Dermis blood vessel endothelial cell (primary cell): Measurements from ENCODE around the gene SORBS1. TPM values are rescaled to one million over a fixed set of nuclear protein-coding genes. Genes with fewer than 3 reads are reported as not detected.
A peak's percentile ranks its signal among the peaks of the same experiment; 100 is the strongest.

Experiments
- DNase-seq: peaks from one replicate; pipeline ENCODE4 v3.0.0; 2010
- total RNA-seq: library from RNA; depleted of rRNA; stranded (reverse); fragments of >200 nt; gene quantifications from 2 replicates; pipeline ENCODE4 v1.2.3, GENCODE V29; 2014

The SORBS1 gene
- total RNA-seq, result 0.68 and 3.6 TPM in 2 replicates

DNA sequence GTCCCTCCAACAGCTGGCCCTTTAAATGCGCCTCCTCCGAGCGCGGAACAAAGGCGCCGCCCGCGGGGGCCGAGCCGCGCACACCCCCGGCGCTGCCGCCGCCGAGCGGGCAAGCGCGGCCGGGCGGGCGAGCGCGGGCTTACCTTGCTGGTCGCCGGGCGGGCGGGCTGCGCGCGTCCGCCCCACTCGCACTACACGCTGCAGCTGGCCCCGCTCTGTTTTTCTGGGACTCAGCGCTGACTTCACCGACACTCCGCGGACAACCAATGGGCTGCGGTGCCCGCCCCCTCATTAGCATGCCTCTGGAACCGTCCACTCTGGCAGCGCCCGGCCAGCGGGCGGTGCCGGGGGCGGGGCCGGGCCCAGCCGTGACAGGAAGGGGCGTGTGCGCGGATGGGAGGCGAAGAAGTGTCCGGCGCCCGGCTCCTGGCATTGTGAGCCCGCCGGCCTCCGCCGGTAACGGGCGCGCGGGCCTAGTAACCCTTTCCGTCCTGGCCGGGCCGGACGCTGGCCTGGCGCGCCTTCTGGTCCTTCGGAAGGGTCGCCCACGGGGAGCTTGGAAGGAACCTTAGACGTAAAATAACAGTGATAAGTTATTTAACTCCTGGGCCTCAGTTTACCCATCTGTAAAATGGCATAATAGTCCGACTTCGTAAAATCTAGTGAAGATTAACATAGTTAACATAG lies at the start of gene SORBS1:
Gene SORBS1 (minus strand): TSS at position 195 of the 687 bp plus-strand sequence. CDS start 120,236 bp downstream, outside the sequence.
- DNase-seq, result peak; percentile 98

GRCh38 chr10:95610727-95611126 lies 49.6 kb upstream of the SORBS1 start:
- DNase-seq, result no peak

DNA sequence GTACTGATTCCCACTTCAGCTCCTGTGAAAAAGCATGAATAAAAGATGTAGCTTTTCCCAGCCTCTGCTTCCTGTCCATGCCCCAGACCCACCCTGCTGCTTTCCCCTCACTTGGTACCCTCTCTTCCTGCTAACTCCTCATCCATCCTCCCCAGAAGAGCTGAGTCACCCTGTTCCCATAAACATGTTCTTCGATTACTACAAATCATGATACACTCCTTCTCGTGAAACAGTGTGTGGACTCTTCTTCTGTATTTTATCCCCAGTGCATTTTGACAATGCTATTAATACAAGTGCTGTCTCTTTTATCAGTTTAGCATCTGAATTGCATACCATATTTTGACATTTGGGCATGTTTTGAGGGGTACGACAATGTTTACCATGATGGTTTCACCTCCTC lies 45.8 kb upstream of the SORBS1 start:
- DNase-seq, result no peak

GRCh38 chr10:95605163-95605562 lies 44.0 kb upstream of the SORBS1 start:
- no peak for DNase-seq

DNA sequence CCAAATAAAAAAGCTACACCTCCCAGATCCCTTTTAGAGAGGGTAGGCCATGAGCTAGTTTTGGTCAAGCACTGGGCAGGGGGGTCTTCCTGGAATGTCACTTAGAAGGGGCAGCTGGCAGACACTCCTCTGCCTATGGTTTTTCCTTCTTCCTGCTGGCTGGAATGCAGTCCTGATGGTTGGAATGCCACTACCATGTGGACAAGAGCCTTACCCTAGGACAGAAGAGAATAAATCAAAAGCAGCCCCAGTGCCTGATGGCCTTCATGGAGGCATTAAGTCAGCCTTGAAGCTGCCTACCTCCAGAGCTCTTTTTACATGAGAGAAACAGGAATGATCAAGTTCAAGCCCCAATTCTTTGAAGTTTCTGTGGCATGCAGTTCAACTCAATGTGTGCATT lies 43.5 kb upstream of the SORBS1 start:
- DNase-seq, result no peak

- no peak for DNase-seq
Observed at GRCh38 chr10:95602382-95602781, 41.2 kb upstream of the SORBS1 start.

DNA sequence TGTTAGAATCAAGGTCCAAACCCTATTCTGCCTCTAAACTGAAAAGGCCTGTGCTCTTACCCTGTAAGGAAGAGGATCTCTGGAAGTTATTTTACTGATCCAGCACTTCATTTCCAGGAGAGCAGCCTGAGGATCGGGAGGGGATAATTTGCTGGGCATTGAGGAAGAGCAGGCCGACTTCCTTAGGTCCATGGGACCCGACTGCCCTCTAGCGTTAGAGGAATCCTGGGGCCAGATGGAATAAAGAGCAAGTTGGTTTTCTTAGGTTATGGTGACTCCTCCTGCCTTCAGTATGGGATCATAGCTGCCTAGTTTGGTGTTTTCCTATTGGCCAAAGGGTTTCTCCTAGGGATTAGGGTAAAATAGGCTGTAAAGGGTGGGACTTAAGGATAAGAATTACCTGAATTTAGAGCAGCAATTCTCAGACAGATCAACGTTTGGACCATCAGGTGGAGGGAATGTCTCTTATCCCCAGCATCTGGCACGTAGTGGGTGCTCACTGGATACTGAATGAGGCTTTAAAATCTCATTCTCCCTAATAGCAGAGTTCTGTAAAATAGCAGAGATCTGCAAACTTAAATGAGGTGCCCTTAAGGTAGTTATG lies 40.0 kb upstream of the SORBS1 start:
- DNase-seq, result peak; percentile 94

DNA sequence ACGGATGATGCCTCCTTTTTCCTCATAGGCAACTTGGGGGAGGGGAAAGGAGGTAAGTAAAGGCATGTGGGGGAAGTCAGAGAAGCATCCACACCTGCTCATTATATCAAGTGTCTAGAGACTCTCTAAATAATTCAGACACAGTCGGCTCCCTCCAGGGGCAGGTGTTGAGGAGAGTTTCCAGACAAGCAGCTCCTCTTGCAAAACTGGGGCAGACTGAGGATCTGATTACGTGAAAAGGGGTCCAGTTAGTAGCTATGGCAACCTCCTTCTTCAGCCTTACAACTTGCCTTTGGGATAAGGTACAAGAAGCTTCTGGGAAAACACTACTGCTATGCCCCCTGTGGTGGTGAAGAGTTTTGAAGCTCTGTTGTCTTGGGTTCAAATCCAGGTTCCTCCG lies 39.0 kb upstream of the SORBS1 start:
- DNase-seq, result no peak

- DNase-seq, result no peak
Observed at GRCh38 chr10:95597788-95598187, 36.6 kb upstream of the SORBS1 start.

GRCh38 chr10:95588025-95588424 lies 26.9 kb upstream of the SORBS1 start:
- no peak for DNase-seq

GRCh38 chr10:95579835-95580535 lies 18.8 kb upstream of the SORBS1 start:
- no peak for DNase-seq

- no peak for DNase-seq
Observed at GRCh38 chr10:95579292-95579691, 18.1 kb upstream of the SORBS1 start.

DNA sequence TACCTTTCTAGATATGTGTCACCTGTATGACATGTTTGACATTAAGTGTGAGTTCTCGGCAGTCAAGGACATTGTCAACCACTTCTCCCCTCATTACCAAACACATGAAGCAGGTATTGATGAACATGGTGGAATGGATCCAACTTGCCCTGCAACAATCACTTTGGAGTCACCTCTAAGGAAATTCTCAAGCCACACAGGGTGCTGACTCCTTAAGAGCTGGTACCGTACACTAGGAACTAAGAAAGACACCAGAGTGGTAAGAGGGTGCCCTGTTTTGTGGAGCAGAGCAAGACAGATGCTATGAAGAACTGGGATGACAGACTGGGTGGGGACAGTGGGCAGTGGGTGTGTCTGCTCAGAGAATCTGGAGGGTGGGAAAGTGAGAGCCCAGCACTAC lies 17.4 kb upstream of the SORBS1 start:
- no peak for DNase-seq

- no peak for DNase-seq
Observed at GRCh38 chr10:95574649-95575365, 13.6 kb upstream of the SORBS1 start.

GRCh38 chr10:95573964-95574604 lies 12.9 kb upstream of the SORBS1 start:
- no peak for DNase-seq

- DNase-seq, result no peak
Observed at GRCh38 chr10:95573527-95573926, 12.4 kb upstream of the SORBS1 start.

- no peak for DNase-seq
Observed at GRCh38 chr10:95572131-95572820, 11.1 kb upstream of the SORBS1 start.

DNA sequence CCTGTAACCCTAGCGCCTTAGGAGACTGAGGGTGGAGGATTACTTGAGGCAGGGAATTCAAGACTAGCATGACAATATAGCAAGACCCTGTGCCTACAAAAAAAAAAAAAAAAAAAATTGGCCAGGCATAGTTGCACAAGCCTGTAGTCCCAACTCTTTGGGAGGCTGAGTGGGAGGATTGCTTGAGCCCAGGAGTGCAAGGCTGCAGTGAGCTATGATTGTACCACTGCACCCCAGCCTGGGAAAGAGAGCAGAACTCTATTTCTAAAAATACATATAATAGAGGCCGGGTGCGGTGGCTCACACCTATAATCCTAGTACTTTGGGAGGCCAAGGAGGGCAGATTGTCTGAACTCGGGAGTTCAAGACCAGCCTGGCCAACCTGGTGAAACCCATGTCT lies 10.2 kb upstream of the SORBS1 start:
- no peak for DNase-seq

- DNase-seq, result no peak
Observed at GRCh38 chr10:95569368-95569767, 8.2 kb upstream of the SORBS1 start.

DNA sequence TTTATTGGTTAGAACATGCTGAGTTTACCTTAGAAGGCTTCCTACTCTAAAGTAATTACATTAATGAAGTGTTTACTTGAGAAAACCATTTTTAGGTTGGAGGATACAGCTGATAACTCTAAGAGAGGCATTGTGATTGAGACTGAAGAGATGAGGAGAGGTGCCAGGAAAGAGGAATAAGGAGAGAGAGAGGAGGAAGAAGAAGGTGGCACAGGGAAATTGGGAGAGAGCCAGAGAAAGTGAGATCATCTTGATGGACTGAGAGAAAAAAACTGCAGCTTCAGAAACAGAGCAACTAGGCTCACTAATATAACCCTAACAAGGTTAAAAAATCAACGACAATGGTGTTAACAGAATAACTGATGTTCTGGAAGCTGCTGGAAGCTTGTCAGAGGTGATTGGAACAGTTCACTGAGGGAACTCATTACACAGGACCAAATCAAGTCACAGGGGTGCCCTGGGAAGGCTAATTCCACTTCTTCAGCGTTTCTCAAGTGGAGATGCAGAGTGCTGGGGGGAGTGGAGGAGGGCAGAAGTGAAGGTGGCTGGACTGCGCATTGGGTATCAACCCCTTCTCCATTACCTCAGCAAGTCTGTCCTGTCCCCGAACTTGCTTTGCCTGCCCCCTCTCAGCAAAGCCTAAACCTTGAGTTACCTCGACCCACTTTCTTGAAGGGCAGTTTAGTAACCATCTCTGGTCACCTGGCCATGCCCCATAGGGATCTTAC lies 6.9 kb upstream of the SORBS1 start:
- DNase-seq, result no peak

DNA sequence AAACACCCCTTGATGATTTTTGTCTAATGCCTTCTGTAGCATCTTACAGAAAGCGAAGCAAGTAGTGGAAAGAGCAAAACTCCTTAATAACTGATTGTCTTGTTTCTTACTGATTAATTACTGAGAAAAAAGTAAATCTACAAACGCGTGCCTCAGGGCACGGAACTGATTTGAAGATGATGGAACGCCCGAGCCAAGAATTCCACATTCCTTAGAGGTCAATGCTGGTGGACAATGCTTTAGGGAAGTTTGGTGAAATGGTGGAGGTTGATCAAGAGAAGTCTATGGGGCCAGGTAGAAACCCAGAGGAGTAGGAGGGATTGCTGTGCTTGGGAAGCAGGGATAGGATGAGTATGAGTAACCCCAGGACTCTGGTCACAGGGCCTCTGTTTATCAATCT lies 5.0 kb upstream of the SORBS1 start:
- DNase-seq, result no peak
